Cardiac muscle cell (in vitro differentiated cells and primary cell): Measurements from ENCODE around the gene KLHL41. TPM values are rescaled to one million over a fixed set of nuclear protein-coding genes. Genes with fewer than 3 reads are reported as not detected.

ENCODE experiments used
- DNase-seq, 2 donors: peaks; one replicate each; pipeline versions ENCODE4 v3.0.0 to v3.0.0-alpha.2; 2010 to 2017; ENCODE audit warnings: low read depth in 1 of 2, low spot score in 1 of 2
- H3K27ac ChIP-seq: fragments of 200-600 bp; sonication (generic); 2 replicates; pipeline ENCODE4 v1.5.1; 2016
- H3K27me3 ChIP-seq: fragments of 200-600 bp; sonication (generic); 2 replicates; pipeline ENCODE4 v1.6.0; 2016; ENCODE audit warnings: control low read depth
- H3K36me3 ChIP-seq: fragments of 200-600 bp; sonication (generic); 2 replicates; pipeline ENCODE4 v1.5.1; 2016; ENCODE audit warnings: control low read depth
- H3K4me1 ChIP-seq: fragments of 200-600 bp; sonication (generic); 2 replicates; pipeline ENCODE4 v1.8.1; 2017; ENCODE audit warnings: low read depth, mild to moderate bottlenecking, mixed run types
- H3K4me3 ChIP-seq: fragments of 200-600 bp; sonication (generic); 2 replicates; pipeline ENCODE4 v1.5.1; 2016; ENCODE audit warnings: mild to moderate bottlenecking
- H3K9me3 ChIP-seq: fragments of 200-600 bp; sonication (generic); 2 replicates; pipeline ENCODE4 v1.5.1; 2017; ENCODE audit warnings: low read depth, mild to moderate bottlenecking, control low read depth
- CTCF ChIP-seq: IDR thresholded peaks from 2 replicates; pipeline ENCODE4 v1.5.1; 2012; ENCODE audit warnings: low read depth, mild to moderate bottlenecking, low read length
- polyA plus RNA-seq: library from polyadenylated mRNA; unstranded; fragments of >200 nt; fragmentation: Nextera tagmentation; extraction: Ambion mirVana; gene quantifications from 2 replicates; pipeline ENCODE4 v1.2.1, GENCODE V29; 2016
- total RNA-seq: library from RNA; depleted of rRNA; stranded (reverse); fragments of >200 nt; gene quantifications from 2 replicates; pipeline ENCODE4 v1.2.3, GENCODE V29; 2016

KLHL41 gene
- total and polyA plus RNA-seq, 2 experiments from 2014 or later, result 12.3 to 56.3 TPM

GRCh38 chr2:169507698-169508097 lies 1.8 kb upstream of the KLHL41 start:
- H3K4me3 ChIP-seq, result no peak overlapping the region
- peak in 1 of 2 donors; percentile 58 for DNase-seq
- TF ChIP-seq CTCF, result no peak

GRCh38 chr2:169509955-169510354 lies 453 bp downstream of the KLHL41 start:
- no peaks in the 10 kb centered on the region for H3K9me3 ChIP-seq
- H3K4me1 ChIP-seq, result peaks cover 23% of the 10 kb centered on the region
- no peaks in the 10 kb centered on the region for H3K36me3 ChIP-seq
- peak overlapping the region; percentile 88 for H3K27ac ChIP-seq
- TF ChIP-seq CTCF, result no peak
- H3K4me3 ChIP-seq, result peak overlapping the region; percentile 20
- no peaks in the 10 kb centered on the region for H3K27me3 ChIP-seq
- DNase-seq, result no peak

More at GRCh38 chr2:169507698-169508097, 1.8 kb upstream of the KLHL41 start:
- H3K27me3 ChIP-seq, result no peaks in the 10 kb centered on the region
- H3K27ac ChIP-seq, result no peak overlapping the region
- H3K36me3 ChIP-seq, result peaks cover 3% of the 10 kb centered on the region
- no peaks in the 10 kb centered on the region for H3K9me3 ChIP-seq
- H3K4me1 ChIP-seq, result peaks cover 13% of the 10 kb centered on the region

GRCh38 chr2:169510496-169510895 lies 994 bp downstream of the KLHL41 start:
- peaks cover 23% of the 10 kb centered on the region for H3K4me1 ChIP-seq
- H3K27me3 ChIP-seq, result no peaks in the 10 kb centered on the region
- peak overlapping the region; percentile 20 for H3K4me3 ChIP-seq
- DNase-seq, result no peak
- no peaks in the 10 kb centered on the region for H3K36me3 ChIP-seq
- TF ChIP-seq CTCF, result no peak
- peak overlapping the region; percentile 88 for H3K27ac ChIP-seq
- H3K9me3 ChIP-seq, result no peaks in the 10 kb centered on the region

- DNase-seq, result peak in 1 of 2 donors; percentile 12
- H3K36me3 ChIP-seq, result no peaks in the 10 kb centered on the region
- peaks cover 23% of the 10 kb centered on the region for H3K4me1 ChIP-seq
- H3K4me3 ChIP-seq, result peak overlapping the region; percentile 20
- H3K9me3 ChIP-seq, result no peaks in the 10 kb centered on the region
- H3K27me3 ChIP-seq, result no peaks in the 10 kb centered on the region
- TF ChIP-seq CTCF, result no peak
- H3K27ac ChIP-seq, result no peak overlapping the region
Measured at GRCh38 chr2:169511818-169512217, 2.3 kb downstream of the KLHL41 start.

GRCh38 chr2:169512525-169512924 lies 3.0 kb downstream of the KLHL41 start:
- Histone ChIP-seq H3K27me3 (no peaks in the 10 kb centered on the region), H3K4me3 (peak overlapping the region; percentile 20), H3K4me1 (peaks cover 23% of the 10 kb centered on the region), H3K9me3 (no peaks in the 10 kb centered on the region), H3K36me3 (no peaks in the 10 kb centered on the region), H3K27ac (no peak overlapping the region)
- TF ChIP-seq CTCF, result no peak
- no peak for DNase-seq

- TF ChIP-seq CTCF, result no peak
- no peak for DNase-seq
- H3K36me3 ChIP-seq, result peaks cover 1% of the 10 kb centered on the region
- H3K4me3 ChIP-seq, result no peak overlapping the region
- peaks cover 23% of the 10 kb centered on the region for H3K4me1 ChIP-seq
- no peaks in the 10 kb centered on the region for H3K9me3 ChIP-seq
- H3K27me3 ChIP-seq, result no peaks in the 10 kb centered on the region
- H3K27ac ChIP-seq, result peak overlapping the region; percentile 10
Measured at GRCh38 chr2:169513094-169513493, 3.6 kb downstream of the KLHL41 start.
